NCI-H1436 treated with DMSO at 0.1 percent for 48 hours (cell line): ENCODE results near the gene ARHGEF4.

Experiments used
- DNase-seq: peaks from one replicate; lab custom pipeline; 2025; lab: John Stamatoyannopoulos, UW

Gene ARHGEF4

DNA sequence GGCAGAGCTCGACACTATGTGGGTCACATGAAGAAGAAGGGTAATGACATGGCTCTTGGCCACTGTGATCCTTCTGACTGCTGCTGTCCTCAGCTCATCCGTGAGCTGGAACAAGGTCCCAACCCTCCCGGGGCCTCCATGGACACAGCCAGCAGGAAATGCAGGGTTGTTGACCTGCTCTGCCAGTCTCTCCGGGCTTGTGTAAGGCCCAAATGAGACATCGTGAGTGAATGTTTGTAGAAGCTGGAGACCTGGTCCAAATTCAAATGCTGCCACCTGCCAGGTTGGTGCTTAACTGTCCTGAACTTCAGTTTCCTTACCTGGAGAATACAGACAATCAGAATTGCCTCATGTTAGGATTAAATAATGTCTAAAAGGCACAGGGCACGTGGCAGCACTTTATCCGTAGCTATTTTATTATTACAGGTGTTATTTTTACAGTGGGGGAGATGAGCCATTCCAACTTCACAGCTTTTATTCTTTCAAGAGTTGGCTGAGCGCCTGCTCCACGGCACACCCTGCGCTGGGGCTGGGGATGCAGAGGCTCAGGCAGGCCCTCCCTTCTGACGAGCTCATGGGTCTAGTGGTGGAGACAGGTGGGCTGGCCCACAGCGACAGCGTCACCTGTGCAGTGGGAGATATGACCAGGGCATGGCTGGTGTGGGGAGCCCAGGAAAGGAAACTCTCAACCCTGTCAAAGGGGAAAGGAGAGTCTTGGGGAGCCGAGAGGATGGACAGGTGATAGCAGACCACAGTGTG lies 15.1 kb downstream of the ARHGEF4 start:
- no peak for DNase-seq

DNA sequence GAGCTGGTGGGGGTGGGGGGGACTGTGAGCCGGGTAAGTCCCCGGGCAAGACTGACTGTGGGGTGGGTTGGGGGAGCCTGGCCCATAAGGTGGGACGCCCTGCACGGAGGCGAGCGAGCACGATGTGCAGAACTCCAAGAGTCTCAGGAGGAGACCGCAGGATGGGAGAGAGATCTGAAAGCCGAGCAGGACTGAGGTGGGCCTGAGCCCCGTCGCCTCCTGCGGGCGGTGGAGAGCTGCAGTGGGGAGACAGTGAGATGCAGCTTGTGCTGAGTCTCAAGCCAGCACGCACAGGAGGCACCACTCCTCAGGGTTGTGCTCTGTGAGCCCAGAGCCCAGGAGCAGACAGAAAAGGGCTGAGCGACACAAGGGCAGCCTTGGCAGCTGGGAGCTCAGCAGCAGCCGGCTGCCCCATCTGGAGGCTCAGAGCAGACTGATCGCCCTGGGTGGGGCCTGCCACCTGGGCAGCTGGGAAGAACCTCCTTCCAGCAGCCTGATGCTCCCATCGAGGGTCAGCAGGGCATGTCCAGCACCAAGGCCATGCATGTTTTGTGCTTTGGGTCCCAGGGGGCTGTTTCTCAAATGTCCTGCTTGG lies 15.9 kb downstream of the ARHGEF4 start:
- DNase-seq = no peak

DNA sequence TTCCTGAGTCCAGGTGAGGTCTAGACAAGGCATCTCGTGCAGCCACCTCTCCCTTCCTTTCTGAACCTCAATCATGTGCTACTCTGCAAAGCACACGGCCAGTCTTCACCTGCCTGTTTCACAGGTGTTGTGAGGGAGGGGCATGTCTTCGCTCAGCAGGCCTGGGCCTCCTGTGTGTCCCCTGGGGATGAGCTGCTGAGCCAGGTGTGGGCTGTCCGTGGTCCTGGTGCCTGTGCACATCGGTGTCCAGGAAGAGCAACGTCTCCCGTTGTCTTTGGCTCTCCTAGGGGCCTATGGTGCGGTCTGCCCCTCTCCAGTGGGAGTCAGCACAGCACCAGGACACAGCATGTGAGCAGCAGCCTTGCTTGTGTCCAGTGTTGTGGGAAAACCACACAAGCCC lies 16.7 kb downstream of the ARHGEF4 start:
- no peak for DNase-seq

DNA sequence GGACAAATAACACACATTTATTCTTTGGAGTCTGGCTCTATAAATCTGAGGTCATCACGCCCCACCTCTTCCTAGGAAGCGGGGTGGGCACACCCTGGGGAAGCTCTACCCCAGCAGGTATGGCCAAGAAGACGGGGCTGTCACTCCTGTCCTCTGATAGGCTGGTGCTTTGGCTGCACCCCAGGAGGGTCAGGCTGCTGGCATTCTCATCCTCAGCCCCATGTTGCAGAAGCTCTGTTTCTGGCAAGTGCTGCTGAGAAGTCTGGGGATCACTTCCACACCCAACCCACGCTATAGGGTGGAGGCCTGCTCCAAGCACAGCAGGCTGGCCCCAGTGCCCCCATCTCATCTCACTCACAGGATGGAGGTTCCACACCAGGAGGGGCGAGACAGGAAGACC lies 17.6 kb downstream of the ARHGEF4 start:
- no peak for DNase-seq

DNA sequence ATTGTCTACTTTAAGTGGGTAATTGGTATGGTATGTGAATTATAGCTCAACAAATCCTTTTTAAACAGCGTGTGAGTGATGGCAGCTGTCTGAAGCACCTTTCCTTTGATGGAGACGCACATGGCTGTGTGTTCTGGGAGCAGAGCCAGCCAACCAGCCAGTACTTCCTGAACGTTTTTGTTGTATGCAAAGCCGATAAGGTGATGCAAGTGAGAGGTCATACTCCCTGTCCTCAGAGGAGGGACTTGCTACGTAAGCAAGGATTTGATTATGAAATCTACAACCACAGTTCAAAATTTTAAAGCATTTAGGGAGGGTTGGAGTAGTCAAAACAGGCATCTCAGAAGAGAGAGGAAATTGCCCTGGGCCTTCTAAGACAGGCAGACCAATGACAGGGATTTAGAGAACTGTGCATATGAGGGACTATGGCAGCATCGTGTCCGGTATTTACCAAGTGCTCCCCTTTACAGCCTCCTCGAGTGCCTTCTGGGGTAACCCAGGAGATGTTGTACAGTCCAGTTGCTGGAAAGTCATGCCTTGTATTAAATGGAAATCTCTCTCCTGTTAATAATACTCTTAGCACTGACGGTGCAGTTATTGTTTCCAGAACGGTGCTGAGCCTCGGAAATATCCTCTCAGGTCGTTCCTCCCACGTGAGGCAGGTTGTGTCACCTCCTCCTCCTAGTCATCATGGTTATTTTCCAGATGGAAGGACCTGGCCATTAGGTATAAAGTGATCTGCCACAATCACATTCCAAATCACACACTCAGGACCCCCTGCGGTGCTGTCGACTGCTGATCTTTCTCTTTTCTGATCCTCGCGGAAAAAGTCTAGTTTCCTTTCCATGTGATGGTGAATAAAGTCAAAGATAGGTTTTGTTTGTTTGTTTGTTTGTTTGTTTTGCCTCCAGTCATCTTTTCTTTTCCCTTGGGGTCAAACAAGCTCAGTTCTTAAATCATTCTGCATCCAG lies 28.4 kb downstream of the ARHGEF4 start:
- DNase-seq = no peak

DNA sequence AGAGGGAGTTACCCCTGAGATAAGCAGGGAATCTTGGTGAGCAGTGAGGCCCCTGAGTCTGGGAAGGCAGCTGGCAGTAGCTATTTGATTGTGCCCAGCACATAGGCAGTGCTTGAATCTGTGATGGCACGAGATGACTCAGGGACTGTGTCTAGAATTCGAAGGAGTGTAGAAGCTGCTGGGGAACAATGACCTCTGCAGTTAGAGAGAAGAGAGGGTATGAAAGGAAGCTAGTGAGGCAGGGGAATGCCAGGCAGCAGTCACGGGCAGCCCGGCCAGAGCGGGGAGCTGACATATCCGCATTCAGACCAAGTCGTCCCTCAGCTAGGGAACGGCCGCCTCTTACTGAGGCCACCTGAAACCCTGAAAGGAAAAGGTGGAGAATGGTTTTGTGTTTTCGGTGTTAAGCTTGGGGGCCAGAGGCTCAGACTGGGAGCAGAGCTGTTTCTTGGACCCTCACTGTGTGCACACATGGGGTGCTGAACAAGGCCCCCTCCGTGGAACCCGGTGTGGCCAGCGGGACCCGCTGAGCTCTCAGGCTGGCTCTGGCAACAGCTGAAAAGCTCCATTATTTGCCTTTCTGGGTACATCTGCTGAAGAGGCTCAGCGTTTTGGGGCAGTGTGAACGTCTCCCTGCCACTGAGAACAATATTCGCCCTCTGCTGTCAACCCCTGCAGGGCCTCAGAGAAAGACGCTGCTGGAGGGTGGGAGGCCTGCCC lies 32.9 kb downstream of the ARHGEF4 start:
- DNase-seq = no peak

DNA sequence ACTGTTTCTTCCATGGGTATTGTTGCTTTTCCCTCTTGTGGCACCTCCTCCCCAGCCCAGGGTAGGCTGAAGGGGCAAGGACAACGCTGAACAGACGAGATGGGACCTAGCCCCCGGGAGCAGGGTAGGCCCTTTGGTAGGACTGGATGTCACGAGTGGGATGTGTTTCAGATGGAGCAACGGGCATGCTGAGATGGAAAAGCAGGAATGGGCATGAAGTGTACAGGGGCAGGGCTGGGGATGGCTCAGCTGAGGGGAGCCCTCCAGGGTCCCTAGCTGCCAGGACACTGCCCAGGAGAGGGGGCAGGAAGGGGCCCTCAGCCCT lies 33.4 kb downstream of the ARHGEF4 start:
- no peak for DNase-seq

DNA sequence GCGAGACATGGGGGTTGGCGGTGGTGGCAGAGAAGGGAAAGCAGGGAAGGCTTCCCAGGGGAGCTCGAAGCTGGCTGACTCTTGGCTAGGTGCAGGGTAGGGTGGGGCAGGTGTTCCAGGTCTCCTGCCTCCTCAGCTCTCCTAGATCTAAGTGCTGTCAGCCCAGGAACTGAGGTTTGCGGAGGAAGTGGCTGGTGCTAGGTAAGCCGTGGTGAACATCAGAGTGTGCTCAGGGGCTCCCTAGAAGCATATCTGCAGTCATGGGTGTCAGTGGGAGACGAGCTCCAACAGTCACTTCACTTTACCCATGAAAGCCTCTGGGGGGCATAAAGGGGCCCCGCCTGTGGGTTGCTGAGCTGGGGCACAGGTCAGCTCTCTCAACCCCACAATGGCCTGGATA lies 34.1 kb downstream of the ARHGEF4 start:
- DNase-seq = no peak

DNA sequence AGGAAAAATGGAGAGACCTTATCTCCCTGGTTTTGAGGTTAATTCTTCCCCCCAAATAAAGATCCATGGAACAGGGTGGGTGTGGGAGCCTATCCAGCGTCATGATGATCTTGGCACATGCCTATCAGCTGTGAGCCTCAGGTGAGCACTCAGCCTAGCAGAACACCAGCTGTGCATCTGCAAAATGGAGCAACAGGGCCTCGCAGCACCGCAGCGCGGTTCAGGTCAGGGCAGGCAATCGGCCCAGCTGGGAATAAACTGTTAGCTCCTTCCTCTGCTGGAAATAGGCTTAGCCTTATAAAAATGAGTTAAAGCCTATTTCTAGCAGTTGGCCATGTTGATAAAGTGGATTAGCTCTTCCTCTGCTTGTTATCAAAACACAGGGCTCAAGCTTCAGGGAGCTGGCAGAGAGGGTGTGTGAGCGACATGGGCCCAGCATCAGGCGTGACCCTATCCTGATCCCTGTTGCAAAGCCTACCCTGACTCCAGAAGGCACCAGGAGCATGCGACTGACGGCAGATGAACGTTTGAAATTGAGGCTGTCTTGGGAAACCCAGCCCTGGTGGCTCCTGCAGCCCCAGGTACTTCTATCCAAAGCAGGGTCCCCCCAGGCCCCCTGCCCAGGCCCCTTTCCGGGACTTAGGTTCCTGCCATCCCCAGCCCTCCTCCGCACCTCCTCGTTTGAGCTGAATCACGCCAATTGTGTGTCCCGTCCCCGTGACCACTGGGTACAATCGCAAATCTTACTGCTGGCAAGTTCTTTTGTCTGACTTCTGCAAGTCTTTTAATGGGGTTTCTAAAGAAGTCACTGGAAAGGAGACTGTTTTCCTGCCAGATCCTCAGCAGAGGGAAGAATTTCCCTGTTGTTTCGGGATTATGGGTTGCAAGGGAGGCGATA lies 35.4 kb downstream of the ARHGEF4 start:
- no peak for DNase-seq

DNA sequence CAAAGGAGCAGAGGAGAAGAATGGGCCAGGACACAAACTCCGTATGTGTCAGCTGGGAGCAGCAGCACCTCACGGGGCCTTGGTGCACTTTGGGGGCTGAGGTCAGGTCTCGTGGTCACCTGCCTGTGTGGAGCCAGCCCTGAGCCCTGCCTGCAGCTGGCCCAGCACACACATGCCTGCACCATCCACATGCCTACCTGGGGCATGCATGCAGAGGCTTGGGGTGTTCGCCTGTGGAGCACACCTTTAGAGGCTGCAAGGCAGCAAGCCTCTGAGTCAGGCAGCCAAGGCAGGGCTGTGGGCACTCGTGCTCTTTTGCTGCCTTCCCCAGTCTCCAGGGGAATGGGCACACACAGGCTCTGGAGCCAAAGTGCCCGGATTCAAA lies 36.0 kb downstream of the ARHGEF4 start:
- DNase-seq = no peak

DNA sequence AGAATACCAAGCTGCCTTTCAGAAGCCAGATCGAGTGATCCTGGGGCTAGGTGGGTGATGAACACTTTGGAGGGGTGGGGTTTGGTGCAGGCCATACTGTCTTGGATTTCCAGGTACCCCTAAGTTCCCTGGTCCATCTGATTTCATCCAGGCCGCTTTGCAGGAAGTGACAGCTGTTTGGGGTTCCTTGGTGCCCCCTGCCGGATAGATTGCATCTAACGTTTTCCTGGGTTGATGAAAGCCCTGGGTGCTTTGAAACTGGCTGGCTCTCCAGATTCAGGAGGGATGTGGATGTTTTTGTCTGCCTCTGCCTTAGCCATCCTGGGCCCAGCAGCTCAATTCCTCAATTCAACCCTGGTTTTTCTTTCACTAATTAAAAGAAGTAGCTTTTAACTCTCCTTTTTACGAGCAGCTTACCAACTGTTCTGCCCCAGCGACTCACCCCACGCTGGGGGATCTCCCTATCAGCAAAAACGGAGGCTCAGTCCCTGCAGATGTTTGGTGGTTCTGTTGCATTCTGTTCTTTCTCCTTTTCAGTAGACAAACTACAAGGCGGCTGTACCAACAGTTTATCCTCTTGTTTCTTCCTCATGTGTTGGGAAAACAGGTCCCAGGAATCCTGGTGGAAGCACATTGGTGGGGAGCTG lies 37.1 kb downstream of the ARHGEF4 start:
- DNase-seq = no peak

DNA sequence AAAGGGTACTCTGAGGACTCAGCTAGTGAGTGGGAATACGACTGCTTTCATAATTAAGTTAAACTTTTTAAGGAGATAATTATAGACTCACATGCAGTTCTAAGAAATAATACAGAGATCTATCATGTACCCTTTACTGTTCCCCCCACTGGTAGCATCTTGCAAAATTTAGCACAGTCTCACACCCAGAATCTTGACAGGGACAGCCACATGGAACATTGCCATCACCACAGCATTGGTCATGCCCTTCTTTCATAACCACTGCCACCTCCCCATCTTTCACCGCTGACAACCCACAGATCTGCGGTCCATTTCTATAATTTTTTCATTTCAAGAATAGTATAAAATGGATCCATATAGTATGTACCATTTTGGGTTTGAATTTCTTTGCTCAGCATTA lies 37.8 kb downstream of the ARHGEF4 start:
- DNase-seq = no peak

DNA sequence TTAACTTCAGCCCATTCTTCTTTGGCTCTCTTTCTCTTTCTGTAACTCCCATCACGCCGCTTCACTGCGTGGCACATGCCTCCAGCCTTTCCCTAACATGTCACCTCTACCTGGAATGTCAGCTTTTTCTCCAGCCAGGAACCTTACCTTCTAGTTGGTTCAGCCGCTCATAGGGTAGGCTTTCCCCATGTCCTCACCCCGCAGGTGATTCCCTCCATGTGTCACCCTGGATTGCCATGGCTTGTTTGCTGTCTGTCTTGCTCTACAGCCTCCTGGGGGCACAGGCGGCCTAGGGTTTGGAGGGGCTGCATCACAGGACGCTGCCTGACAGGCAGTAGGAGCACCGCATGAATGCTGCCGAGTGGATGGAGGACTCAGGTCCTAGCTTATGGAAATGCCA lies 39.2 kb downstream of the ARHGEF4 start:
- DNase-seq = no peak

DNA sequence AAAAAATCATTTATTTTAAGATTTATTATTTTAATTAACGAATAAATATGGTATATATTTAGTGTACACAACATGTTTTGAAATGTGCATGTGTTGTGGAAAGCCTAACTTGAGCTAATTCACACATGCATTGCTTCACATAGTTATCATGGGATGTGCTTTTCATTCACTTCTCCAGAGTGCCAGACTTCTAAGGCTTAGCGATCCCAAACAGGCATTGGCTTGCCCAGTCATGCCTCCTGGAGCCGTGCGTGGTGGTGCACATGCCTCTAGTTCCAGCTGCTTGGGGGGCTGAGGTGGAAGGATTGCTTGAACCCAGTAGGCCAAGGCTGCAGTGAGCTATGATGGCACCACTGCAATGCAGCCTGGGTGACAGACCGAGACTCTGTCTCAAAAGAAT lies 40.5 kb downstream of the ARHGEF4 start:
- no peak for DNase-seq

DNA sequence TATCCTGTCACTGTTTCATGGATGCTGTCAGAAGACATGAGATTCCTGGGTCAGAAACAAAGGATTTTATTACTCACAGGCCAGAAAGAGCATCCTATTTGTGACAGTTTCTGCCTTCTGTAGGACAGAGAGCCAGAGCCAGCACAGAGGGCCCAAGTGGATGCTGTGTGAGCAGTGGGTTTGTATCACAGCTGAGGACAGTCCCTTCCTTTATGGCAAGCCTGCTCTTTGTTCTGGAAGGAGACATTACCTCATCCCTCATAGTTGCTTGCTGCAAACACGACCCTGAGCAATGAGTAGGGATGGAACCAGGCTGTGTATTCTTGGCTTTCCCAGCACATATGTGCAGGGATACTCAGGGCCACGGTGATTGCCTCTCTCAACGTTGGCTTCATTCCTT lies 41.6 kb downstream of the ARHGEF4 start:
- DNase-seq = no peak

DNA sequence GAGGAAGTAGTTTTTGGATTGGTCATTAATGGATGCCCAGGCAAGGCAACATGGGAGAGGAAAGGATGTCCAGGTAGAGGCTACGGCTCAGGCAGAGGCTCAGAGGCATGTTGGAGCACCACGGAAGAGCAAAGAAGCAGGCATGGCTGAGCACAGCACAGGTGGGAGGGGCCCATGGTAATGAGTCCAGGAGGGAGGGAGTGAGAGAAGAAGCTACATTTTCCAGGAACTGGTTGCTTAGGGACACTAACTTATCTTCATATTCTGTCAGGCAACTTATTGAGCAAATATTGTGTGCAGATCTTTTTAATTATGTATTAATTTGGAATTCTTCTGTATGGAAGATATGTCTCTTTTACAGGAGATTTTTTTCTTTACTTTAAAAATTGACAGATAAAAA lies 42.2 kb downstream of the ARHGEF4 start:
- DNase-seq = no peak

DNA sequence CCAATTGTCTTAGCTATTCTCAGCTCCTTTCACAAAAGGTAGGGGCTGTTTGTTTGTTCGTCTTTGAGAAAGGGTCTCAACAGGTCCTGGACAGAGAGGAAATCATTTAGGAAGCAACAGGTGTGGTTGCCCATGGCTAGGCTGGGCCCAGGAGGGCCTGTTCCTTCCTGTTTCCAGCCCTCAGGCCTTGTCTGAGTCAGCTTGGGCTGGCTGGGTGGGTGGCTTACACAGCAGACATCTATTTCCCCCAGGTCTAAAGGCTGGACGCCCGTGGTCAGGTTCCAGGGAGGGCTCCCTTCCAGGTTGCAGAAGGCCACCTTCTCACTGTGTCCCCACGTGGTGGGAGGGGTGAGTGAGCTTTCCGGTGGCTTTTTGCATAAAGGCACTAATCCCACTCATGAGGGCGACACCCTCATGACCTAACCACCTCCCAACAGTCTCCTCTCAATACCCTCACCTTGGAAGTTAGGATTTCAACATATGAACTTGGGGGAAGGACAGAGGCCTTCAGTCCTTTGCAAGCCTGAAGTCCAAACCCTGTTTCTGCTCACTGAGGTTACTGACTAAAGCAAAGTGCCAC lies 45.5 kb downstream of the ARHGEF4 start:
- no peak for DNase-seq

DNA sequence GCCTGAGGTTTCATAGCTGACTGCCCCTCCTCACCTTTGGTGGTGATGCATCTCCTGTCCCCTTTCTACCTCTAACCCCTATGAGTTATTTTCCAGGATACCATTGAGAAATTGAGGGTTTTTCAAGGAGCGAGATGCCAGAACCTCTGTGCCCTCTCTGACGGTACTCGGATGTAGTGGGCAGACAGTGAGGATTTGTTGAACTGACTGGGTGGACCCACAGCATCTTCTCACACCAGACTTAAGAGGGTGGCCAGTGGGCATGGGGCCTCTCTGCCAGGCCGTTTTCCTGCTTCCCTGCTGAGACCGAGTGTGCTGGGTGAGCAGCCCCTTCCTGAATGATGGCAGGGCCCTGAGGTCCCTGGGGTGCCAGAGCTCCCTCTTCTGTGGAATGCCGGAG lies 46.3 kb downstream of the ARHGEF4 start:
- DNase-seq = no peak

DNA sequence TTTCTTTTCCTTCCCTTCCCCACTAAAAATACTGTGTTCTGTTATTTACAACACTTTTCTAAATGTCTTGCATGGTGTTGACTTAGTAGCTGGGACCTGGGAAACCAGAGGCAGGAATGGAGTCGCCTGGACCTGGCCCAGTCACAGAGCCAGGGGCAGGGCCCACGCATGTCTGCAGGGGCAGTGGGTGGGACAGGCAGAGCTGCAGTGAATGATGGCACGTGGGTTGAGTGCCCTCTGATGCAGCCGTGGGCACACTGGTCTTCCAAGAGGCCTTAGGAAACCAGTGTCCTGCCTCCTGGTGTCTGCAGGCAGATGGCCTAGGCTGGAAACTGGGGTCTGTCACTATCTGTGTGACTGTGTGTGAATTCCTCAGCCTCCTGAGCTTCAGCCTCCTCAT lies 46.8 kb downstream of the ARHGEF4 start:
- DNase-seq = no peak

DNA sequence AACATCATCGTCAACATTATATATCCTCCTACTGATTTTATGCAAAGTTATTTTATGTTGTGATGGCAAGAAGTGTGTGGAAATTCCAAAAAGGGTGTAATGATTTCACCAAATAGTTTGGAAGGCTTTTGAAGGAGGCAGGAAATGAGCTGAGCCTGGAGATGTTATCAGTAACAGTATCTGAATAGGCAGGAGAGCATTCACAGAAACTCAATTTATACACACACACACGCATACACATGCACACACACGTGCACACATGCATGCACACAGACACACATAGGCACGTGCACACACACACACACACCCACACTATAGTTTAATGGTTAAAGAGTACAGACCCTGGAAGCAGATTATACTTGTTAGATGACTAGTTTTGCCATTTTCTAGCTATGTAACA lies 47.3 kb downstream of the ARHGEF4 start:
- no peak for DNase-seq

DNA sequence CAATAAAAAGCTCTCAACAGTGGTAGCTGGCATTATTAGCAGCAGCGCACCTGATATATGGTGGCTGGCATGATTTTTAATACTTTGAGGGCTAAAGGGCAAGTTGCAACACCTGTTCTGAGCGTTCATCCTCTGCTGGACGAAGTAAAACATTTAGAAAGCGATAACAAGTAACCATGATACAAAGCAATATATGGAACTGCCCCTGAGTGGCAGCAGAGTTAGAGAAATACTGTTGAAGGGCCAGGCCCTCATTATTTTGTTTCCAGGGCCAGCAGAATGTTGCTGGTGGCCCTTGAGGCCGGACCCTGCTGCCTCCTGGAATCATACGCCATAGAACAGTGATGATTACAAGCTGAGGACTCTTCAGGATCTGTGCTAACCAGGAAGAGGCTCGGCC lies 47.8 kb downstream of the ARHGEF4 start:
- DNase-seq = no peak
